ENCODE data around the gene OSCAR.

The OSCAR gene

GRCh38 chr19:54074851-54075250 is 25.8 kb downstream of the OSCAR start:
- H3K27ac ChIP-seq = no peak overlapping the region
- TF ChIP-seq CTCF (conservative IDR thresholded peaks at IDR 0.05) = no peak
- no peak for TF ChIP-seq ZFX (IDR thresholded peaks at IDR 0.05)

GRCh38 chr19:54073829-54074228 is 26.8 kb downstream of the OSCAR start:
- no peak for TF ChIP-seq CTCF (conservative IDR thresholded peaks at IDR 0.05)
- no peak overlapping the region for H3K27ac ChIP-seq

- no peak for TF ChIP-seq CTCF (conservative IDR thresholded peaks at IDR 0.05)
- TF ChIP-seq ZFX (IDR thresholded peaks at IDR 0.05) = no peak
- no peak overlapping the region for H3K27ac ChIP-seq
Measured at GRCh38 chr19:54069470-54069869, 31.1 kb downstream of the OSCAR start.

- H3K27ac ChIP-seq = no peak within 1 kb of the TSS
- TF ChIP-seq ZFX (IDR thresholded peaks at IDR 0.05) (no peak), CTCF (conservative IDR thresholded peaks at IDR 0.05) (no peak)
Measured at GRCh38 chr19:54063350-54064116, 37.1 kb downstream of the OSCAR start, which contains the start of gene VSTM1. Gene VSTM1 (minus strand): TSS chr19:54063897. CDS start chr19:54063777, 120 bp downstream.

- TF ChIP-seq CTCF (conservative IDR thresholded peaks at IDR 0.05) = no peak
- no peak for TF ChIP-seq ZFX (IDR thresholded peaks at IDR 0.05)
- no peak overlapping the region for H3K27ac ChIP-seq
Measured at GRCh38 chr19:54062643-54063042, 38.0 kb downstream of the OSCAR start.

GRCh38 chr19:54047616-54048015 is 53.0 kb downstream of the OSCAR start:
- H3K27ac ChIP-seq = no peak overlapping the region
- TF ChIP-seq CTCF (conservative IDR thresholded peaks at IDR 0.05) (no peak), ZFX (IDR thresholded peaks at IDR 0.05) (no peak)

GRCh38 chr19:54045771-54046170 is 54.8 kb downstream of the OSCAR start:
- no peak overlapping the region for H3K27ac ChIP-seq
- TF ChIP-seq CTCF (conservative IDR thresholded peaks at IDR 0.05) (no peak), ZFX (IDR thresholded peaks at IDR 0.05) (no peak)
